Immature natural killer cell (primary cell): ENCODE data around the gene TMEM273. TPM values are rescaled to one million over a fixed set of nuclear protein-coding genes. Genes with fewer than 3 reads are reported as not detected.
"Not testable (repeated sequence)": the region's sequence is repeated elsewhere in the genome, so short reads cannot be mapped to it uniquely, and the experiment has no call there.

Source experiments
- DNase-seq, 3 donors: peaks; one replicate each; pipeline ENCODE4 v3.0.0; 2022; ENCODE audit warnings: mixed read lengths in 1 of 3
- H3K27ac Mint-ChIP-seq, 6 donors: one replicate each; pipeline ENCODE4 v1.8.0; 2020; ENCODE audit warnings: mixed read lengths in 6 of 6, mild to moderate bottlenecking in 5 of 6, inconsistent platforms in 4 of 6, moderate library complexity in 3 of 6
- H3K27me3 Mint-ChIP-seq, 3 donors: one replicate each; pipeline ENCODE4 v1.8.0; 2020 to 2021; ENCODE audit warnings: low read depth in 3 of 3, mild to moderate bottlenecking in 3 of 3, mixed read lengths in 3 of 3, moderate library complexity in 3 of 3, inconsistent platforms in 1 of 3
- H3K36me3 Mint-ChIP-seq, 3 donors: one replicate each; pipeline ENCODE4 v1.8.0; 2020; ENCODE audit warnings: mixed read lengths in 3 of 3, inconsistent platforms in 2 of 3, mild to moderate bottlenecking in 2 of 3
- H3K4me1 Mint-ChIP-seq, 2 donors: one replicate each; pipeline ENCODE4 v1.8.0; 2020; ENCODE audit warnings: inconsistent platforms in 2 of 2, mild to moderate bottlenecking in 2 of 2, mixed read lengths in 2 of 2, moderate library complexity in 1 of 2
- H3K4me3 Mint-ChIP-seq, 5 donors: one replicate each; pipeline ENCODE4 v1.8.0; 2020; ENCODE audit warnings: mild to moderate bottlenecking in 5 of 5, mixed read lengths in 5 of 5, inconsistent platforms in 3 of 5, moderate library complexity in 3 of 5
- H3K9me3 Mint-ChIP-seq, 6 donors: one replicate each; pipeline ENCODE4 v1.8.0; 2020; ENCODE audit warnings: mild to moderate bottlenecking in 6 of 6, mixed read lengths in 6 of 6, inconsistent platforms in 4 of 6, moderate library complexity in 3 of 6
- polyA plus RNA-seq, 3 donors: library from polyadenylated mRNA; unstranded; fragments of 300-500 nt; fragmentation: Illumina TruSeq; gene quantifications; one replicate each; pipeline ENCODE4 v1.2.3, GENCODE V29; 2021

TMEM273 gene
- polyA plus RNA-seq, 3 donors from 2014 or later: 23.4 to 114 (median 47.0) TPM

DNA sequence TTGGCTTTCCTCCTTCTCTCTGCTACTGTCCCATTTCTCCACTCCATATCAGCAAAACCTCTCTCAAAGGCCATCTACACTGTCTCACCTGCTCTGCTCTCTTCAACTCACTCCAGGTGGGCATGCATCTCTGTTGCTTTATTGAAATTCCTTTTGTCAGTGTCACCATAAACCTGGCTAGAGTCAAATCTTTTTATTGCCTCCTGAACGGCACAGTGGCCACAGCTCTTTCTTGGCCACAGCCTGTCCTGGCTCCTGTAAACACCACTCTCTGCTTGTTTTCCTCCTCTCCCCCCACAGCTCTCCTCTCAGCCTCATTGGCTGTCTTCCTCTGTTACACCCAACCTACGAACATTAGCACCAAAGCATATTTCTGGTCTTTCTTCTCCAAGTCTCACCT lies 31.1 kb upstream of the TMEM273 start:
- Mint-ChIP-seq H3K4me1 (peaks cover 18% of the 10 kb centered on the region in 2 donors), H3K9me3 (no peaks in the 10 kb centered on the region), H3K27me3 (peaks cover 0 to 2% (median under 1%) of the 10 kb centered on the region in 3 donors), H3K27ac (no peak overlapping the region), H3K4me3 (no peak overlapping the region), H3K36me3 (no peaks in the 10 kb centered on the region)
- no peak for DNase-seq

DNA sequence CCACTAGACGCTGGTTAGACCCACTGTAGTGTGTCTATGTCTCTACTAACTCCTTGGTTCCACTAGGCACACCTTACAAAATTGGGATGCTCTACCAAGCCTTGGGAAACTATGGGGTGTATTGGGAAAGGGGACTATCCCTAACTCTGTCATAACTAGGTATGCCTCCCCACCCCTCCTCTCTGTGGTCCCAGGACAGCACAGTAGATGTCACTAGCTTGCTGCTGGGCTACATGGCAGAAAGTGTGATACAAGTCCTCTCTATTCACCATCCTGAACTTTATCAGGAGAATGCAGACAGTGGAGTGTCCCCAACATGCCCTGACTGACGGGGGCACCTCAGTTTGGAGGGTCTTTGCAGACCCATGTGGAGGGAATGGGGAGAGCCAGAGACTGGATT lies 30.3 kb upstream of the TMEM273 start:
- no peak overlapping the region for H3K4me3 Mint-ChIP-seq
- H3K9me3 Mint-ChIP-seq: no peaks in the 10 kb centered on the region
- H3K27ac Mint-ChIP-seq: no peak overlapping the region
- H3K4me1 Mint-ChIP-seq: peaks cover 18 to 20% of the 10 kb centered on the region in 2 donors
- H3K36me3 Mint-ChIP-seq: no peaks in the 10 kb centered on the region
- H3K27me3 Mint-ChIP-seq: peaks cover 0 to 4% (median 4%) of the 10 kb centered on the region in 3 donors
- DNase-seq: no peak

- no peak for DNase-seq
- H3K27ac Mint-ChIP-seq: peak overlapping the region in 5 of 6 donors; percentile 35 to 84 (median 63)
Observed at GRCh38 chr10:49217645-49218044, 29.5 kb upstream of the TMEM273 start.

DNA sequence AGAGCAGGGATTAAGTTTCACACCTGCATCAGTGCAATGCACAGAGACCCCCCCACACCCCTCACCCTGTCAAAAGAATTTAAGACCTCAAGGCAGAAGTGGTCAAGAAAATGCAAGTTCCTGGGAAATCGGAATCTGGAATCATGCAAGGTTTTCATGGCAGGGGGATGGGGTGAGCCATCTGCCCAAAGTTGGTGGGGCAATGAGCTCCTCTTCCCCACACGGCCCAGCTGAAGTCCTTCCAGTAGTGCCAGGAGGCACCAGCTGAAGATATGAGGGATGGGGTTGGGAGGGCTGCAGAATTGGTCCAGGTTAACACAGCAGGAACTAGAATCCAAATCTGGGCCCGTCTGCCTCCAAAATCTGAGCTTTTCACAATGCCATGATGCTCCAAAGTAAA lies 25.0 kb upstream of the TMEM273 start:
- no peak overlapping the region for H3K4me3 Mint-ChIP-seq
- peaks cover 40% of the 10 kb centered on the region in 2 donors for H3K4me1 Mint-ChIP-seq
- no peaks in the 10 kb centered on the region for H3K36me3 Mint-ChIP-seq
- no peak for DNase-seq
- no peaks in the 10 kb centered on the region for H3K9me3 Mint-ChIP-seq
- H3K27ac Mint-ChIP-seq: no peak overlapping the region
- H3K27me3 Mint-ChIP-seq: peaks cover 2 to 8% (median 5%) of the 10 kb centered on the region in 3 donors

More at GRCh38 chr10:49217645-49218044, 29.5 kb upstream of the TMEM273 start:
- no peaks in the 10 kb centered on the region for H3K9me3 Mint-ChIP-seq
- H3K4me1 Mint-ChIP-seq: peaks cover 23 to 26% of the 10 kb centered on the region in 2 donors
- no peaks in the 10 kb centered on the region for H3K36me3 Mint-ChIP-seq
- peak overlapping the region in 4 of 5 donors; percentile 33 to 66 (median 53) for H3K4me3 Mint-ChIP-seq
- H3K27me3 Mint-ChIP-seq: peaks cover 0 to 7% (median 4%) of the 10 kb centered on the region in 3 donors

GRCh38 chr10:49212783-49213182 lies 24.6 kb upstream of the TMEM273 start:
- peaks cover 36 to 38% of the 10 kb centered on the region in 2 donors for H3K4me1 Mint-ChIP-seq
- DNase-seq: no peak
- H3K4me3 Mint-ChIP-seq: no peak overlapping the region
- peak overlapping the region in 1 of 6 donors; percentile 25 for H3K27ac Mint-ChIP-seq
- peaks cover 2 to 8% (median 5%) of the 10 kb centered on the region in 3 donors for H3K27me3 Mint-ChIP-seq
- H3K9me3 Mint-ChIP-seq: no peaks in the 10 kb centered on the region
- H3K36me3 Mint-ChIP-seq: no peaks in the 10 kb centered on the region

DNA sequence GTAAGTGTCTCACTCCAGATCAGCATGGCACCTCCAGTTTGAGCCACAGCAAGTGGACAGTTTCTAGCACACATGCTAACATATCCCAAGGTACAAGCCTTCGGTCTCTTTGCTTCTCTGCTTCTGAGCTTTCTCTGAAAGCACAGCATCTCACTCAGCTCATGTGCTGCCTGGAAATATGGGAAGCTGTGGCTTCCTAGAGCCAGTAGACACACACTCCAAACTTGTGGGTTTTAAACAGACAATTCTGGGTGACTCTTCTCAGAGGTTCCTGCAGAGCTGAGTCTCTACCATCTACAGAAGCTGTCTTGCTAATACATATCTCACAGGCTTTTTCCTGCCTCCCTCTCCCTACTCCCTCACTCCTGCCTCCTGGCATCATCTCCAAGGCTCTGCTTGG lies 23.9 kb upstream of the TMEM273 start:
- Mint-ChIP-seq H3K27me3 (peaks cover 2 to 8% (median 5%) of the 10 kb centered on the region in 3 donors), H3K4me1 (peaks cover 29 to 31% of the 10 kb centered on the region in 2 donors), H3K36me3 (no peaks in the 10 kb centered on the region), H3K4me3 (no peak overlapping the region), H3K9me3 (no peaks in the 10 kb centered on the region), H3K27ac (no peak overlapping the region)
- no peak for DNase-seq

GRCh38 chr10:49208996-49209395 lies 20.8 kb upstream of the TMEM273 start:
- peaks cover 2 to 11% (median 6%) of the 10 kb centered on the region in 3 donors for H3K27me3 Mint-ChIP-seq
- H3K27ac Mint-ChIP-seq: no peak overlapping the region
- no peak overlapping the region for H3K4me3 Mint-ChIP-seq
- H3K4me1 Mint-ChIP-seq: peaks cover 25 to 26% of the 10 kb centered on the region in 2 donors
- DNase-seq: no peak
- H3K9me3 Mint-ChIP-seq: no peaks in the 10 kb centered on the region
- peaks cover 0 to 4% (median 1%) of the 10 kb centered on the region in 3 donors for H3K36me3 Mint-ChIP-seq

GRCh38 chr10:49207936-49208487 lies 19.8 kb upstream of the TMEM273 start:
- Mint-ChIP-seq H3K4me3 (no peak overlapping the region), H3K27me3 (peaks cover 2 to 10% (median 4%) of the 10 kb centered on the region in 3 donors), H3K27ac (no peak overlapping the region), H3K9me3 (no peaks in the 10 kb centered on the region), H3K4me1 (peaks cover 21 to 25% of the 10 kb centered on the region in 2 donors), H3K36me3 (peaks cover 0 to 6% (median 4%) of the 10 kb centered on the region in 3 donors)
- no peak for DNase-seq

DNA sequence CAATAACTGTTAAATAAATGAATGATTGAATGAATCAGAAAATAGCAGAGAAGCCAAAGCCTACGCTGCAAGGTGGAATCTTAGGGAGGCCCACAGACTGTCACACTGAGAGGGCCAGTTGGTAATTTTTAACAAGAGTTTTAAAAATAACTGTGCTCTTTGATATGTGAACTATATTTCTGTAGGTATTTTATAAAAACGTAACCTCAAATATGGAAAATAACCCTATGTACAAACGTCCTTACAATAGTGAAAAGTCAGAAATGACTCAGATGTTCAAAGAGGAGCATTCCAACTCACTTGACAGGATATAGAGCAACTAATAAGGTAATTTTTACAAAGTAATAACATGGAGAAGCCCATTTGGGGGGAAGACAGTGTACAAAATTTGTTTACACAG lies 18.9 kb upstream of the TMEM273 start:
- H3K36me3 Mint-ChIP-seq: peaks cover 0 to 6% (median 4%) of the 10 kb centered on the region in 3 donors
- H3K4me3 Mint-ChIP-seq: no peak overlapping the region
- no peak overlapping the region for H3K27ac Mint-ChIP-seq
- H3K27me3 Mint-ChIP-seq: peaks cover 2 to 10% (median 4%) of the 10 kb centered on the region in 3 donors
- no peak for DNase-seq
- no peaks in the 10 kb centered on the region for H3K9me3 Mint-ChIP-seq
- peaks cover 14 to 16% of the 10 kb centered on the region in 2 donors for H3K4me1 Mint-ChIP-seq

- no peaks in the 10 kb centered on the region for H3K9me3 Mint-ChIP-seq
- H3K27ac Mint-ChIP-seq: no peak overlapping the region
- H3K36me3 Mint-ChIP-seq: peaks cover 0 to 7% (median 6%) of the 10 kb centered on the region in 3 donors
- H3K27me3 Mint-ChIP-seq: peaks cover 0 to 8% (median 4%) of the 10 kb centered on the region in 3 donors
- no peak overlapping the region for H3K4me3 Mint-ChIP-seq
- DNase-seq: no peak
- no peaks in the 10 kb centered on the region for H3K4me1 Mint-ChIP-seq
Observed at GRCh38 chr10:49205206-49205605, 17.0 kb upstream of the TMEM273 start.

GRCh38 chr10:49204119-49204518 lies 15.9 kb upstream of the TMEM273 start:
- no peaks in the 10 kb centered on the region for H3K9me3 Mint-ChIP-seq
- no peak overlapping the region for H3K4me3 Mint-ChIP-seq
- peaks cover 0 to 7% (median 6%) of the 10 kb centered on the region in 3 donors for H3K36me3 Mint-ChIP-seq
- H3K27ac Mint-ChIP-seq: no peak overlapping the region
- H3K27me3 Mint-ChIP-seq: peaks cover 0 to 11% (median 4%) of the 10 kb centered on the region in 3 donors
- no peaks in the 10 kb centered on the region for H3K4me1 Mint-ChIP-seq
- no peak for DNase-seq

- Mint-ChIP-seq H3K9me3 (no peaks in the 10 kb centered on the region), H3K27me3 (peaks cover 0 to 11% (median 4%) of the 10 kb centered on the region in 3 donors), H3K27ac (no peak overlapping the region), H3K4me1 (no peaks in the 10 kb centered on the region), H3K36me3 (peaks cover 0 to 7% (median 6%) of the 10 kb centered on the region in 3 donors), H3K4me3 (no peak overlapping the region)
- no peak for DNase-seq
Observed at GRCh38 chr10:49202266-49202665, 14.1 kb upstream of the TMEM273 start.

DNA sequence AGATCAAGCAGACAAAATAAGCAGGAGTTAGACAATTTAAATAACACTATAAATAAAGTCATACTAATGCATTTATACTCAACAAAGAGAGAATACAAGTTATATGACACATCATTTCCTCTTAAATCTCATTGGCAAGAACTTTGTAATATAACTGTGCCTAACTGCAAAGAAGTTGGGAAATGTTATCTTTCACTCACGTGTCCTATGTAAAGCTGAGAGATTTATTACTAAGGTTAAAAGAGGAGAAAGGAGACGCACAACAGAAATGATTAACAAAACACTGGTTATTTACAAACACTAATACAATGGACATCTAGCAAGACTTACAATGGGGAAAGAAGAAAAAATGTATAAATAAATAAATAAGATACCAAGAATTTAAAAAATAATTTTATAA lies 12.7 kb upstream of the TMEM273 start:
- Mint-ChIP-seq H3K36me3 (peaks cover 0 to 13% (median 8%) of the 10 kb centered on the region in 3 donors), H3K4me3 (no peak overlapping the region), H3K4me1 (no peaks in the 10 kb centered on the region), H3K9me3 (no peaks in the 10 kb centered on the region), H3K27me3 (peaks cover 0 to 6% (median 4%) of the 10 kb centered on the region in 3 donors), H3K27ac (no peak overlapping the region)
- DNase-seq: no peak

DNA sequence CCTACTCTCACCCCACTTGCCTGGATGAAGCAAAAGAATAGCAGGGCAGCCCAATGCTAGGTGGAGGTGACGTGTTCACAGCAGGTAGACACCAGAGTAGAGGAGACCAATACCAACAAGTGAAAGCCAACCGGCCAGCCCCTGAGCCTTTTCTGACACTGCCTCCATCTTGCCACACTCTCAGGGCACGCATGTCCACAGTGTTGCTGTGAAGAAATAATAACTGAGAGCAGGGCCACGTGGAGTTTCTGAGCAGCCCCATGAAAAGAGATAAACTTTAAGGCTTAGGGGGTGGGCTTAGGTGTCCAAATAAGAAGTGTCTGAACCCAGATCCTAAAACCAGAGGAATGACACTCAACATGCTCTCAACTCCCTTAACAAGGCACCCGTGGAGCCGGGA lies 9.0 kb upstream of the TMEM273 start:
- Mint-ChIP-seq H3K27me3 (peaks cover 0 to 6% (median 1%) of the 10 kb centered on the region in 3 donors), H3K4me3 (no peak overlapping the region), H3K4me1 (peaks cover 19 to 23% of the 10 kb centered on the region in 2 donors), H3K36me3 (peaks cover 3 to 9% (median 5%) of the 10 kb centered on the region in 3 donors), H3K27ac (no peak overlapping the region), H3K9me3 (no peaks in the 10 kb centered on the region)
- DNase-seq: no peak

- peaks cover 25 to 27% of the 10 kb centered on the region in 2 donors for H3K4me1 Mint-ChIP-seq
- H3K4me3 Mint-ChIP-seq, DNase-seq, H3K27me3 Mint-ChIP-seq, H3K9me3 Mint-ChIP-seq, H3K36me3 Mint-ChIP-seq: not testable (repeated sequence)
- peak overlapping the region in 1 of 6 donors; percentile 98 for H3K27ac Mint-ChIP-seq
Observed at GRCh38 chr10:49195864-49196263, 7.7 kb upstream of the TMEM273 start.
